Right ventricle myocardium inferior (tissue), 1 donor: ENCODE results near the gene SPDYA. TPM values are rescaled to one million over a fixed set of nuclear protein-coding genes. Genes with fewer than 3 reads are reported as not detected.

ENCODE experiments used
- ATAC-seq: fragments of 200-7000 bp; cut with Tn5 transposase; one replicate; pipeline ENCODE4 v1.9.1; 2020; ENCODE audit warnings: mild to moderate bottlenecking, moderate library complexity
- DNase-seq: peaks from one replicate; pipeline ENCODE4 v3.0.0; 2021; ENCODE audit errors: missing footprints
- intact Hi-C: fragments of 100-400 bp; cut with DNase I; formaldehyde crosslinking; loops from one replicate; pipeline ENCODE4 v1.11.0; 2022
- total RNA-seq: library from RNA; stranded (reverse); fragmentation: NEBNext Ultra II Directional; extraction: Animal tissue kit (Norgen Biotek cat#: 25700); gene quantifications from one replicate; pipeline ENCODE4 v1.2.1, GENCODE V29; 2021
- donor health status: DM: no; HTN: yes; CAD: no; lungs with severe emphysema.

Gene SPDYA
- total RNA-seq, 1 donor from 2014 or later: 0.35 TPM

- ATAC-seq (no peak), DNase-seq (no peak)
- intact Hi-C loops: no loop called here
These were observed 10.8 kb downstream of the SPDYA start for GRCh38 chr2:28821295-28821958.

GRCh38 chr2:28822036-28822435 lies 11.4 kb downstream of the SPDYA start:
- intact Hi-C loops: no loop called here
- DNase-seq (no peak), ATAC-seq (no peak)

- ATAC-seq (no peak), DNase-seq (no peak)
- intact Hi-C loops: no loop called here
These were observed 13.6 kb downstream of the SPDYA start for GRCh38 chr2:28824207-28824606.

- no peak for ATAC-seq
- intact Hi-C loops: no loop called here
- DNase-seq: no peak
These were observed 14.2 kb downstream of the SPDYA start for GRCh38 chr2:28824870-28825269.

DNA sequence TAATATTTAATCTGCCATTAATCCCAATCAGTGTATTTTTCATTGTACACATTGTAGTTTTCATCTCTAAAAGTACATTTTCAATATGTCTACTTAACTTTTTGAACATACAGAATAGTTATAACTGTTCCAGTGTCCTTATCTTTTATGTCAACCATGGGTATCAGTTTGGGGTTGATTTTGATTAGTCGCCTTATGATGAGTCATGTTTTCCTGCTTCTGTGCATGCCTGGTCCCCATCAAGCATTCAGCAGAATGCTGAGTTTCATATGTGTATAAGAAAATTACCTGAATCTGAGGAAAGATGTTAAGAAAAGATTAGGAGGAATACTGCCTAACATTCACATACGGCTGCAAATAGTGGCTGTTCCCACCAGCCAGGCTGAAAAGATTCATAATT lies 17.7 kb downstream of the SPDYA start:
- ATAC-seq (no peak), DNase-seq (no peak)
- intact Hi-C loops: no loop called here

DNA sequence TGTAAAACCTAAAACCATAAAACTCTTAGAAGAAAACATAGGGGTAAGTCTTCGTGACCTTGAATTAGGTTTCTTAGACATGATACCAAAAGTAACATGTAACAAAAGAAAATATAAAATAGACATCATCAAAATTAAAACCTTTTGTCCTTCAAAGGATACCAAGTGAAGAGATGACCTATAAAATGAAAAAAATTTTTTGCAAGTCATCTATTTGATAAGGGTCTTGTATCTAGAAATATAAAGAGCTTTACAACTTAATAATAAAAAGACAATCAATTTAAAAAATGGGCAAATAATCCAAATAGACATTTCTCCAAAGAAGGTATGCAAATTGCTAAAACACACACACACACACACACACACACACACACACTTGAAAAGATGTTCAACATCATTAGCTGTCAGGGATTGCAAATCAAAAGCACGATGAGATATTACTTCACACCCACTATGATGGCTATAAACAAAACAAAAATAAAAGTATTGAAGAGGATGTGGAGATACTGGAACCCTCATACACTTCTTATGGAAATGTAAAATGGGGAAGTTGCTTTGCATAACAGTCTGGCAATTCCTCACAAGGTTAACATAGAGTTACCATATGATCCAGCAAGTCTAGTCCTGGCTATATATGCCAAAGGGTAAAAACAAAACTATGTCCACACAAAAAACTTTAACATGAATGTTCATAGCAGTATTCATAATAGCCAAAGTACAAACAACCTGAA lies 23.3 kb downstream of the SPDYA start:
- ATAC-seq: no peak
- DNase-seq: no peak

DNA sequence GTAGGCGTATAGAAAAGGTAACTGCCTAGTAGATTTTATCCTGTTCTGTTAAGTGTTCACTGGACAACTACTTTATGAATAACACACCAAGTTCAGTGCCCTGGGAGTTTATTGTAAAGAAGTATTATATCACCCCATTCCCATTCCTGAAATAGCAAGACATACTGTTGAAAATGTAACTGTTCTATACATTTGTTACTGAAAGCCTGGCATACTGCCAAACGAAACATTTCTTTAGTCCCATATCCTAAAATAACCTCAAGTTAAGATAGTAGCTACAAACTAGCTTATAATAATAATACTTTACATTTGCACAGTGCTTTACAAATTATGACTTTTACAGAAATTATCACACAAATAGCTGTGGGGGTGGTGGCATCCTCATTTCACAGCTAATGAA lies 25.1 kb downstream of the SPDYA start:
- intact Hi-C loops: no loop called here
- ATAC-seq: no peak
- no peak for DNase-seq

More for the DNA sequence above, 23.3 kb downstream of the SPDYA start:
- intact Hi-C loops: no loop called here

DNA sequence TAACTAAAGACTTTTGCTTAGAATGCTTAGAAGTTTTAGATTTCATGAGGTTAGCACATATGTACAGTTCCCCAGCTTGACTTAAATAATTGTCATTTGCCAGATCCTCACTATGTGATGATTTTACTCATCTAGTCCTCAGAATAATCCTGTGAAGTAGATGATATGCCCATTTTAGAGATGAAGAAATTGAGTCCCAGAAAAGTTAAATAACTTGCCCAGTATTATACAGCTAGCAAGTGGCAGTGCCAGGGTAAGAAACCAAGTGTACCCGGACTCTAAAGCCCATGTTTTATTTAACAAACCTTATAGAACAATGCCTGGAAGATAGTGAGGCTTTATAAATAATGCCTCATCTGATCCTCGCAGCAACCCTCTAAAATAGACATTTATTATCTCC lies 28.3 kb downstream of the SPDYA start:
- ATAC-seq (no peak), DNase-seq (no peak)
- intact Hi-C loops: no loop called here

DNA sequence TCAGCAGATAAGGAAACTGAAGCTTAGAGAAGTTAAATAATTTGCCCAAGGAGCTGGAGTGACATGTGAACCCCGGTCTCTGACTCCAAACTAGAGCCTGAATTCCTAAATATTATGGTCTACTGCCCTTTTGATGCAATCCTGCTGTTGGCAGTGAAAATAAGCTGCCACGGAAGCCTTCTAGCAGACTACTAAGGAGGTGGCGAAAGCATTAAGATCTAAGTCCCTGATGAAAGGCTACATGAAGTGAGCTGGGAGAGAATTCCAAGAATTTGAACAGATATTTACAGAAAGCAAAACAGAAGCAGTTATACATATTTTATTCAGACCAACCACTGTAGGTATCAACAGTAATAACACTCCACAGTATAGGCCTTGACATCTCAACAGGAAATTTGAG lies 31.4 kb downstream of the SPDYA start:
- ATAC-seq (no peak), DNase-seq (no peak)
- intact Hi-C loops: no loop called here

GRCh38 chr2:28855193-28855592 lies 44.6 kb downstream of the SPDYA start:
- intact Hi-C loops: no loop called here
- DNase-seq: no peak
- no peak for ATAC-seq

GRCh38 chr2:28855977-28856376 lies 45.3 kb downstream of the SPDYA start:
- no peak for ATAC-seq
- DNase-seq: no peak
- intact Hi-C loops: no loop called here

DNA sequence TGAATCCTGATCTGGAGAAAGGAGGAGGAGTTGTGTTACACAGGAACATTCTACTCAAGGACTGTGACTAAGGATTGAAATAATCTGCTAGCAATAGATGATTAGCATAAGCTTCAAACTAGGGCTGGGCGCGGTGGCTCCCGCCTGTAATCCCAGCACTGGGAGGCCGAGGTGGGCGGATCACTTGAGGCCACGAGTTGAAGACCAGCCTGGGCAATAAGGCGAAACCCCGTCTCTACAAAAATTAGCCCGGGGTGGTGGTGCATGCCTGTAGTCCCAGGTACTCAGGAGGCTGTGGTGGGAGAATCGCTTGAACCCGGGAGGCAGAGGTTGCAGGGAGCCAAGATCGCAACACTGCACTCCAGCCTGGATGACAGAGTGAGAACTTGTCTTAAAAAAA lies 58.0 kb downstream of the SPDYA start:
- intact Hi-C loops: no loop called here
- DNase-seq (no peak), ATAC-seq (no peak)

DNA sequence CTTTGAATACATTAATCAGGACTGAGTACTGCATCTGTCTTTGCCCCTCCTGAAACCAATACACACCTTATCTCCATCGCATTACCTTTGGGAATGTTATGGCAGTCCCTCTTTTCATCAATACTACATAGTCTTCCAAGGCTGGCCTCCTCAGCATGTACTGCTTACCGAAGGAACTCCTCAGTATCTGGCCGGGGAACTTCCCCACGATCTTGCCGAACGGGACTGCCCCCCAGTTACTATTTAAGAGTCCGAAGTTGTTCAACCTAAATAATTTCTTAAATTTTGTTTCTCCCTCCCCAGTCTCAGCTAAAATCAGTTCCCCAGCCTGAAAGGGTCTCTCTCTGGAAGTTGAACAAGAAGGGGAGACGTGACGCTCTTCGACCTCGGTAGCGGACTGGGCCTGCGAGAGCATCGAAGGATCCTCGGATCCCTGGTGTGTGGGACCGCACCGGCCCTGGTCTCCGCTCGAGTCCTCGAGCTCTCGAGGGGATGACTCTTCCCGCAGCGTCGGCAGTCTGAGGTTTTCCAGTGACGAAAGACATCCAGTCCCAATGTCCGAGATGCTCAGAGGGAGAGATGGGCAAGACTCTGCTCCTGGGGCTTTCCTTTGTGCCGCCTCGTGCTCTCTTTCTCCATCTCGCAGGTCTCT lies 59.0 kb downstream of the SPDYA start:
- peak; percentile 70 for DNase-seq
- intact Hi-C loops: loop anchor here (1.0 kb wide), 1 partner anchor 25 kb away; the partner anchor contains the start of gene WDR43
- no peak for ATAC-seq

DNA sequence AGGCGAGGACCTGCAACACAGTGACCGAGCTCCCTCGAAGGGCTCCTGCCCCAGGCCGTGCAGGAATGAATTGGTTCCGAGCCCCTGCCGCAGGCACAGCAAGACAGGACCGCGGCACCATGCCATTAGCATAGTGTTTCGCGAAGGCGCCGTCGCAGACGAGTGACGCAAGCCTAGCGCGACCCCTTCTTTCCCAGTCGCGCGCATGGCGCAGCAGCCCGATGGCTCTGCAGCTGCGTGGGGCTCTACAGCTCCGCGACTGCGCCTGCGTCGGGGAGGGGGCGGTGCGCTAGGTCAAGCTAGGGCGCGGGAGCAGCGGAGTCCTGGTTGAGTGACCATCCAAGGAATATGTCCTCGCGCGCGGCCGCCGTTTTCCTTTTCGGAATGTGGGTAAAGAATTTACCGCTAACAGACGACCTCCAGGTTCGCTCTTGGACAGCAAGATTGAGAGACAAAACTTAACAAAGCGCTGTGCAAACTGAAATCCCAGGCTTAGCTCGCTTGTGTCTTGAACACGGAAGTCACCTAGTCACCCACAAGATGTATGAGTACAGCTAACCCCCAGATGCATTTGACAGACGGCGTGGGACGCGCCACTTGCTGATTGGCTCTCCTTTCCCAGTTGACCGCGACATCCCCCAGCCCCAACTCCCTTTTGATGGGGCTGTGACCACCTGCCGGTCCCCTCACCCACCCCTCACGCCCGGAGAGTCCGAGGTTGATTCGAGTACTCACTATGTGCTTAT lies 59.7 kb downstream of the SPDYA start, which contains the start of gene TRMT61B:
TSS of gene TRMT61B (minus strand) at position 164 of the 746 bp plus-strand sequence. CDS start at position 132, 32 bp downstream.
- DNase-seq (peak; percentile 98), ATAC-seq (peak; percentile 100)
- intact Hi-C loops: loop anchor here (1.0 kb wide), 1 partner anchor 24 kb away; the partner anchor contains the start of gene WDR43

- intact Hi-C loops: no loop called here
These were observed 61.0 kb downstream of the SPDYA start for GRCh38 chr2:28871620-28872019.

DNA sequence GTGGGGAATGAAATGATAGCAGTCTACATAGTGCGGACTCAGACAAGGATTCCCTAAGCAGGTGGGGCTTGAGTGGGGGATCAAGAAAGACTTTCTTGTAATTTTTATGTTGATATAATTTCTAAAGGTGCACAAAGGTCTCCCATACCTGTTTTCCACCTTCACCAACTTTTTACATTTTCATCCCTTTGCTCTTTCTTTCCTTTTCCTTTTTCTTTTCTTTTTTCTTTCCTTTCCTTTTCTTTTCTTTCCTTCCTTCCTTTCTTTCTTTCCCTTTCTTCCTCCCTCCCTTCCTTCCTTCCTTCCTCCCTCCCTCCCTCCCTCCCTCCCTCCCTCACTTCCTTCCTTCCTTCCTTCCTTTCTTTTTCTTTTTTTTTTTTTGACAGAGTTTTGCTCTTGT lies 69.6 kb downstream of the SPDYA start:
- intact Hi-C loops: no loop called here
- ATAC-seq (no peak), DNase-seq (no peak)

More at GRCh38 chr2:28871620-28872019, 61.0 kb downstream of the SPDYA start:
- DNase-seq: no peak
- ATAC-seq: no peak

GRCh38 chr2:28893488-28893887 lies 82.9 kb downstream of the SPDYA start:
- DNase-seq (peak; percentile 32), ATAC-seq (no peak)
- intact Hi-C loops: loop anchor here (10.0 kb wide), 1 partner anchor 329 kb away; no protein-coding TSS in a partner anchor

- ATAC-seq (peak; percentile 99), DNase-seq (peak; percentile 99)
- intact Hi-C loops: loop anchor here (1.0 to 10.0 kb wide), 2 partner anchors 24 to 330 kb away; partner anchors contain the start of gene TRMT61B
These were observed 84.0 kb downstream of the SPDYA start, which contains the start of gene WDR43 for GRCh38 chr2:28894470-28895188. Gene WDR43 (plus strand): TSS chr2:28894667. CDS start chr2:28894699, 32 bp downstream.
